ENCODE data around the gene GLT1D1. TPM values are rescaled to one million over a fixed set of nuclear protein-coding genes. Genes with fewer than 3 reads are reported as not detected.

Gene GLT1D1
- total RNA-seq, 4 donors from 2014 or later = 0.60 TPM; not detected in 3

DNA sequence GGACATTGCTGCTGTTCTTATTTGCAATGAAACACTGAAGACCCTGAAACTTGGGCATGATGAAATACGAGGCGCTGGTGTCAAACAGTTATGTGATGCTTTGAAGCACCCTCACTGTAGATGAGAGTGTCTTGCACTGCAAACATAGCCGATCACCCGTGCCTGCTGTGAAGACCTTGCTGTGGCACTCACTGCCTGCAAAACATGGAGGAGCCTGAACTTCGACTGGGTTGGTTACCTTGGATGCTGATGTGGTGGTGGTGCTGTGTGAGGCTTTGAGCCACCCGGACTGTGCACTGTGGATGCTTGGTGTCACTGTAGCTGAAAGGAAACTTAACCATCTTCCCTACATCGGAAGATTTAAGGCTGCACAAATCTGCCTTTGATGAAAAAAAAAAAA, 162.9 kb downstream of the GLT1D1 start:
- no peaks in the 10 kb centered on the region for H3K36me3 ChIP-seq
- no peak for TF ChIP-seq POLR2A (IDR thresholded peaks at IDR 0.05)
- TF ChIP-seq, protein P1, sequence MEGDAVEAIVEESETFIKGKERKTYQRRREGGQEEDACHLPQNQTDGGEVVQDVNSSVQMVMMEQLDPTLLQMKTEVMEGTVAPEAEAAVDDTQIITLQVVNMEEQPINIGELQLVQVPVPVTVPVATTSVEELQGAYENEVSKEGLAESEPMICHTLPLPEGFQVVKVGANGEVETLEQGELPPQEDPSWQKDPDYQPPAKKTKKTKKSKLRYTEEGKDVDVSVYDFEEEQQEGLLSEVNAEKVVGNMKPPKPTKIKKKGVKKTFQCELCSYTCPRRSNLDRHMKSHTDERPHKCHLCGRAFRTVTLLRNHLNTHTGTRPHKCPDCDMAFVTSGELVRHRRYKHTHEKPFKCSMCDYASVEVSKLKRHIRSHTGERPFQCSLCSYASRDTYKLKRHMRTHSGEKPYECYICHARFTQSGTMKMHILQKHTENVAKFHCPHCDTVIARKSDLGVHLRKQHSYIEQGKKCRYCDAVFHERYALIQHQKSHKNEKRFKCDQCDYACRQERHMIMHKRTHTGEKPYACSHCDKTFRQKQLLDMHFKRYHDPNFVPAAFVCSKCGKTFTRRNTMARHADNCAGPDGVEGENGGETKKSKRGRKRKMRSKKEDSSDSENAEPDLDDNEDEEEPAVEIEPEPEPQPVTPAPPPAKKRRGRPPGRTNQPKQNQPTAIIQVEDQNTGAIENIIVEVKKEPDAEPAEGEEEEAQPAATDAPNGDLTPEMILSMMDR (IDR thresholded peaks at IDR 0.05) = no peak
- TF ChIP-seq EP300 (IDR thresholded peaks at IDR 0.05) = no peak
- H3K4me1 ChIP-seq = no peaks in the 10 kb centered on the region
- WGBS, 2 donors = 57 to 85% methylated on average over 7 of the region's 7 CpGs
- no peaks in the 10 kb centered on the region for H3K27me3 ChIP-seq
- no peak overlapping the region for H3K27ac ChIP-seq
- no peak overlapping the region for H3K4me3 ChIP-seq
- no peak for DNase-seq (ENCODE audit: low spot score in 2 of 2)
- peaks cover 0 to 51% (median 0%) of the 10 kb centered on the region in 4 donors for H3K9me3 ChIP-seq

GRCh38 chr12:129025055-129025454, 171.8 kb downstream of the GLT1D1 start:
- Histone ChIP-seq H3K4me3 (no peak overlapping the region), H3K36me3 (no peaks in the 10 kb centered on the region), H3K9me3 (peaks cover 0 to 18% (median 0%) of the 10 kb centered on the region in 4 donors), H3K4me1 (no peaks in the 10 kb centered on the region), H3K27ac (no peak overlapping the region), H3K27me3 (no peaks in the 10 kb centered on the region)
- no peak for DNase-seq (ENCODE audit: low spot score in 2 of 2)
- TF ChIP-seq, protein P1 (IDR thresholded peaks at IDR 0.05) = no peak
- no peak for TF ChIP-seq POLR2A (IDR thresholded peaks at IDR 0.05)
- no peak for TF ChIP-seq EP300 (IDR thresholded peaks at IDR 0.05)
- WGBS, 2 donors = 79 to 90% methylated on average over 3 of the region's 3 CpGs

DNA sequence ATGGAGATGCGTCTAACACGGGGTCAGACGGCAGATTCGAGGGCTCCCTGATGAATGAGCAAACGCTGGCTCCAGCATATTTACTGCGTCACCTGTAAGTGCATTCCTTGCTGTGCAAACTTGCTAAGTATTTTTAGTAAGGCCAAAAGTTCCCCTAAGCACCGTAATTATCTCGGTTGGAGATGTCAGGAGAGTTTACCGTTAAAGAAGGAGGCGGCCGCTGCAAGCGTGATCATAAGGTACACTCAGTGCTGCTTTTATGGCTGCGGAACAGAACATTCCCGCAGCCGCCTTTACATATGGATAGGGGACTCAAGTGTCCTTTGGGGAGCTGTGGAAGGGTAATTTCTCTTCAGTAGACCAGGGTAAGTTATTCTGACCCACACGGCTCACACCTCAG, 175.6 kb downstream of the GLT1D1 start:
- DNase-seq (ENCODE audit: low spot score in 2 of 2) = no peak
- 32 to 42% methylated on average over 16 of the region's 16 CpGs for WGBS, 2 donors
- Histone ChIP-seq H3K27me3 (no peaks in the 10 kb centered on the region), H3K27ac (no peak overlapping the region), H3K4me3 (no peak overlapping the region), H3K4me1 (no peaks in the 10 kb centered on the region), H3K36me3 (no peaks in the 10 kb centered on the region), H3K9me3 (peaks cover 0 to 9% (median 0%) of the 10 kb centered on the region in 4 donors)
- TF ChIP-seq, protein P1 (IDR thresholded peaks at IDR 0.05) = no peak
- TF ChIP-seq EP300 (IDR thresholded peaks at IDR 0.05) (no peak), POLR2A (IDR thresholded peaks at IDR 0.05) (no peak)

Other genes starting within 250 kb of the GLT1D1 start
- gene SLC15A4, start 29.5 kb upstream of the GLT1D1 start, total RNA-seq = 10 to 100 TPM; 39.3 to 74.3 (median 53.6) TPM